ENCODE measurements around the gene CERCAM. TPM values are rescaled to one million over a fixed set of nuclear protein-coding genes. Genes with fewer than 3 reads are reported as not detected.

CERCAM gene
- total RNA-seq, 2 experiments from 2014 or later: 1.4 to 2.2 TPM

- H3K36me3 Mint-ChIP-seq: peaks cover 12% of the 10 kb centered on the region
- no peak overlapping the region for H3K4me3 Mint-ChIP-seq
- no peak for DNase-seq
- H3K4me1 Mint-ChIP-seq: no peaks in the 10 kb centered on the region
- no peak overlapping the region for H3K27ac Mint-ChIP-seq
- no peaks in the 10 kb centered on the region for H3K27me3 Mint-ChIP-seq
- H3K9me3 Mint-ChIP-seq: no peaks in the 10 kb centered on the region
These were observed 30.4 kb upstream of the CERCAM start for GRCh38 chr9:128390150-128390812.

- peaks cover 12% of the 10 kb centered on the region for H3K36me3 Mint-ChIP-seq
- no peaks in the 10 kb centered on the region for H3K4me1 Mint-ChIP-seq
- H3K4me3 Mint-ChIP-seq: no peak overlapping the region
- no peak for DNase-seq
- no peaks in the 10 kb centered on the region for H3K9me3 Mint-ChIP-seq
- no peaks in the 10 kb centered on the region for H3K27me3 Mint-ChIP-seq
- H3K27ac Mint-ChIP-seq: no peak overlapping the region
These were observed 29.6 kb upstream of the CERCAM start for GRCh38 chr9:128390813-128391711.

- Mint-ChIP-seq H3K27ac (no peak overlapping the region), H3K4me3 (no peak overlapping the region), H3K27me3 (peaks cover 5% of the 10 kb centered on the region), H3K36me3 (peaks cover 12% of the 10 kb centered on the region), H3K4me1 (peaks cover 2% of the 10 kb centered on the region), H3K9me3 (no peaks in the 10 kb centered on the region)
- no peak for DNase-seq
These were observed 28.7 kb upstream of the CERCAM start for GRCh38 chr9:128391956-128392301.

GRCh38 chr9:128392302-128393144 is 28.1 kb upstream of the CERCAM start:
- Mint-ChIP-seq H3K27me3 (peaks cover 11% of the 10 kb centered on the region), H3K4me1 (peaks cover 4% of the 10 kb centered on the region), H3K9me3 (no peaks in the 10 kb centered on the region), H3K36me3 (peaks cover 12% of the 10 kb centered on the region), H3K27ac (no peak overlapping the region), H3K4me3 (no peak overlapping the region)
- DNase-seq: no peak

- H3K27me3 Mint-ChIP-seq: peaks cover 16% of the 10 kb centered on the region
- no peak overlapping the region for H3K27ac Mint-ChIP-seq
- no peak overlapping the region for H3K4me3 Mint-ChIP-seq
- peaks cover 4% of the 10 kb centered on the region for H3K4me1 Mint-ChIP-seq
- DNase-seq: no peak
- peaks cover 9% of the 10 kb centered on the region for H3K36me3 Mint-ChIP-seq
- no peaks in the 10 kb centered on the region for H3K9me3 Mint-ChIP-seq
These were observed 27.4 kb upstream of the CERCAM start for GRCh38 chr9:128393145-128393775.

- H3K4me3 Mint-ChIP-seq: no peak overlapping the region
- peaks cover 8% of the 10 kb centered on the region for H3K36me3 Mint-ChIP-seq
- no peaks in the 10 kb centered on the region for H3K9me3 Mint-ChIP-seq
- H3K4me1 Mint-ChIP-seq: peaks cover 4% of the 10 kb centered on the region
- H3K27me3 Mint-ChIP-seq: peaks cover 16% of the 10 kb centered on the region
- no peak for DNase-seq
- no peak overlapping the region for H3K27ac Mint-ChIP-seq
These were observed 26.7 kb upstream of the CERCAM start for GRCh38 chr9:128393970-128394369.

GRCh38 chr9:128394379-128395168 is 26.1 kb upstream of the CERCAM start:
- peaks cover 6% of the 10 kb centered on the region for H3K36me3 Mint-ChIP-seq
- no peak overlapping the region for H3K27ac Mint-ChIP-seq
- no peaks in the 10 kb centered on the region for H3K9me3 Mint-ChIP-seq
- H3K4me1 Mint-ChIP-seq: peaks cover 4% of the 10 kb centered on the region
- no peak overlapping the region for H3K4me3 Mint-ChIP-seq
- H3K27me3 Mint-ChIP-seq: peaks cover 16% of the 10 kb centered on the region
- DNase-seq: no peak

GRCh38 chr9:128396970-128397613 is 23.6 kb upstream of the CERCAM start:
- H3K4me3 Mint-ChIP-seq: no peak overlapping the region
- H3K36me3 Mint-ChIP-seq: peaks cover 2% of the 10 kb centered on the region
- no peak for DNase-seq
- no peak overlapping the region for H3K27ac Mint-ChIP-seq
- H3K9me3 Mint-ChIP-seq: no peaks in the 10 kb centered on the region
- peaks cover 16% of the 10 kb centered on the region for H3K27me3 Mint-ChIP-seq
- H3K4me1 Mint-ChIP-seq: peaks cover 4% of the 10 kb centered on the region

GRCh38 chr9:128397831-128398230 is 22.8 kb upstream of the CERCAM start:
- H3K27me3 Mint-ChIP-seq: peaks cover 18% of the 10 kb centered on the region
- no peaks in the 10 kb centered on the region for H3K36me3 Mint-ChIP-seq
- H3K4me1 Mint-ChIP-seq: peaks cover 4% of the 10 kb centered on the region
- no peaks in the 10 kb centered on the region for H3K9me3 Mint-ChIP-seq
- H3K4me3 Mint-ChIP-seq: no peak overlapping the region
- no peak for DNase-seq
- no peak overlapping the region for H3K27ac Mint-ChIP-seq

- Mint-ChIP-seq H3K4me3 (no peak overlapping the region), H3K36me3 (no peaks in the 10 kb centered on the region), H3K27ac (no peak overlapping the region), H3K9me3 (no peaks in the 10 kb centered on the region), H3K27me3 (peaks cover 20% of the 10 kb centered on the region), H3K4me1 (peaks cover 4% of the 10 kb centered on the region)
- DNase-seq: no peak
These were observed 20.8 kb upstream of the CERCAM start for GRCh38 chr9:128399861-128400260.

- no peak for DNase-seq
- no peaks in the 10 kb centered on the region for H3K9me3 Mint-ChIP-seq
- H3K4me3 Mint-ChIP-seq: no peak overlapping the region
- H3K27me3 Mint-ChIP-seq: peaks cover 29% of the 10 kb centered on the region
- no peaks in the 10 kb centered on the region for H3K36me3 Mint-ChIP-seq
- no peaks in the 10 kb centered on the region for H3K4me1 Mint-ChIP-seq
- no peak overlapping the region for H3K27ac Mint-ChIP-seq
These were observed 16.1 kb upstream of the CERCAM start for GRCh38 chr9:128404560-128404959.

- Mint-ChIP-seq H3K4me1 (no peaks in the 10 kb centered on the region), H3K27ac (no peak overlapping the region), H3K9me3 (no peaks in the 10 kb centered on the region)
These were observed 15.4 kb upstream of the CERCAM start for GRCh38 chr9:128405077-128405779.

GRCh38 chr9:128405780-128406171 is 14.9 kb upstream of the CERCAM start:
- Mint-ChIP-seq H3K4me1 (no peaks in the 10 kb centered on the region), H3K27me3 (peaks cover 40% of the 10 kb centered on the region), H3K27ac (no peak overlapping the region), H3K9me3 (no peaks in the 10 kb centered on the region), H3K4me3 (no peak overlapping the region), H3K36me3 (no peaks in the 10 kb centered on the region)
- DNase-seq: no peak

More at GRCh38 chr9:128405077-128405779, 15.4 kb upstream of the CERCAM start:
- Mint-ChIP-seq H3K36me3 (no peaks in the 10 kb centered on the region), H3K4me3 (no peak overlapping the region), H3K27me3 (peaks cover 35% of the 10 kb centered on the region)
- no peak for DNase-seq
